AG04450 (cell line): Measurements from ENCODE around the gene OR2AP1. TPM values are rescaled to one million over a fixed set of nuclear protein-coding genes. Genes with fewer than 3 reads are reported as not detected.
"Not testable (repeated sequence)": the region's sequence is repeated elsewhere in the genome, so short reads cannot be mapped to it uniquely, and the experiment has no call there.

ENCODE experiments used
- CTCF ChIA-PET: fragments of 300-600, 350-600 bp; formaldehyde crosslinking; extraction: SDS; loops from one replicate; lab custom pipeline; 2022; ENCODE audit warnings: antibody characterized with exemption, inconsistent platforms; lab: Charles Lee
- POLR2A ChIA-PET: fragments of 350-600 bp; formaldehyde crosslinking; extraction: SDS; loops from one replicate; lab custom pipeline; 2021; ENCODE audit warnings: antibody characterized with exemption, inconsistent platforms; lab: Yijun Ruan, JAX
- DNase-seq: peaks from one replicate; pipeline ENCODE4 v3.0.0-alpha.2; 2011; ENCODE audit warnings: low read depth, low spot score
- H3K27ac ChIP-seq: one replicate; pipeline ENCODE4 v1.5.1; 2012; ENCODE audit warnings: low read depth, low read length, control low read depth
- H3K27me3 ChIP-seq: one replicate; pipeline ENCODE4 v1.6.0; 2012; ENCODE audit warnings: low read length; ENCODE audit not compliant: control insufficient read depth, insufficient read depth
- H3K4me3 ChIP-seq: 2 replicates; pipeline ENCODE4 v1.5.1; 2011; ENCODE audit warnings: mild to moderate bottlenecking, low read depth, low read length, control low read depth
- H3K9me3 ChIP-seq: 2 replicates; pipeline ENCODE4 v1.5.1; 2012; ENCODE audit warnings: low read length; ENCODE audit not compliant: control insufficient read depth, insufficient read depth
- polyA plus RNA-seq: library from polyadenylated mRNA; depleted of rRNA; stranded (reverse); fragments of >200 nt; gene quantifications from 2 replicates; pipeline ENCODE4 v1.2.3, GENCODE V29; 2011
- TF ChIP-seq, protein P1 (sequence below): IDR thresholded peaks from 2 replicates; pipeline ENCODE4 v1.5.1; 2011; ENCODE audit warnings: low read depth, low read length, control low read depth, inconsistent platforms

Gene OR2AP1
- polyA plus RNA-seq, 1 experiment = not detected

DNA sequence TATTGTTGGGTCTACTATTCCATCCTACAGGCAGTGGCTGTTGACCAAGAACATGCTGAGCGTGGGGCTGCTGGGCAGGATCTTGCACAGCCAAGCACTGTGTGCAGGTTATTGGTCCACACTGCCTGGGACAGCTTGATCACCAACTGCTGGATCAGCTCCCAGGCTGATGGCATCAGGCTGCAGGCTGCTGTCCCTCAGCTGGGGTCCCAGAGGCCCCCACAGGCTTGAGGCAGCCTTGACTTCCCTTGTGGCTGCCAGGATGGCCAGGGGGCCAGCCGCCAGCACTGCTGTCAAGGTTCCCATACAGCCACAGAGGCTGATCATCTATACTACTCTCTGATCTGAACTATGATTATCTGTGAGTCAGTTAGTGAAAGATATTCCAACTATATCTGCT is 9.8 kb downstream of the OR2AP1 start:
- TF ChIP-seq, protein P1, sequence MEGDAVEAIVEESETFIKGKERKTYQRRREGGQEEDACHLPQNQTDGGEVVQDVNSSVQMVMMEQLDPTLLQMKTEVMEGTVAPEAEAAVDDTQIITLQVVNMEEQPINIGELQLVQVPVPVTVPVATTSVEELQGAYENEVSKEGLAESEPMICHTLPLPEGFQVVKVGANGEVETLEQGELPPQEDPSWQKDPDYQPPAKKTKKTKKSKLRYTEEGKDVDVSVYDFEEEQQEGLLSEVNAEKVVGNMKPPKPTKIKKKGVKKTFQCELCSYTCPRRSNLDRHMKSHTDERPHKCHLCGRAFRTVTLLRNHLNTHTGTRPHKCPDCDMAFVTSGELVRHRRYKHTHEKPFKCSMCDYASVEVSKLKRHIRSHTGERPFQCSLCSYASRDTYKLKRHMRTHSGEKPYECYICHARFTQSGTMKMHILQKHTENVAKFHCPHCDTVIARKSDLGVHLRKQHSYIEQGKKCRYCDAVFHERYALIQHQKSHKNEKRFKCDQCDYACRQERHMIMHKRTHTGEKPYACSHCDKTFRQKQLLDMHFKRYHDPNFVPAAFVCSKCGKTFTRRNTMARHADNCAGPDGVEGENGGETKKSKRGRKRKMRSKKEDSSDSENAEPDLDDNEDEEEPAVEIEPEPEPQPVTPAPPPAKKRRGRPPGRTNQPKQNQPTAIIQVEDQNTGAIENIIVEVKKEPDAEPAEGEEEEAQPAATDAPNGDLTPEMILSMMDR = no peak
- CTCF ChIA-PET = no interaction called here
- no peak overlapping the region for H3K27ac ChIP-seq

DNA sequence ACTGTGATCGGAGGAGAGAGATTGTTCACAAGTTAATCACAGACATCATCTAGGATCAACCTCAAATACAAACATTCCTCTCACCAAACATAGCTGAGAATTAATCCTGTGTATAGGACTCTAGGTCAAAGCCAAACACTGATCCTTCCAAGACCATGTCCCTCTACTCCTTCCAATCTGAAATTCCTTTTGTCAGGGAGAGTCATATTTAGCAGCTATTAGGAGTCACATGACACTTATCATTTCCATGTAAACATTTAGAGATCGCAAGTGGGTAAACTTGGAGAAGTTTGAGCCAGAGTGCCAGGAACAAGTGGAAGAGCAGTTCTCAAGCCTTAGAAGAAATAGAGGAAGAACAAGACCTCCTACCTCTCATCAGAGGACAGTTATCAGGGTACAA is 13.5 kb downstream of the OR2AP1 start:
- H3K9me3 ChIP-seq = peaks cover 3% of the 10 kb centered on the region; the same call in 1 of the 2 replicates
- ChIA-PET CTCF (no interaction called here), POLR2A (no interaction called here)
- H3K27ac ChIP-seq = no peak overlapping the region
- TF ChIP-seq, protein P1 = no peak
- DNase-seq = no peak
- no peak overlapping the region for H3K4me3 ChIP-seq
- no peaks in the 10 kb centered on the region for H3K27me3 ChIP-seq

More for the DNA sequence above, 9.8 kb downstream of the OR2AP1 start:
- Histone ChIP-seq H3K27me3 (no peaks in the 10 kb centered on the region), H3K9me3 (peaks cover 3% of the 10 kb centered on the region; the same call in 1 of the 2 replicates), H3K4me3 (no peak overlapping the region)
- POLR2A ChIA-PET = no interaction called here
- no peak for DNase-seq

DNA sequence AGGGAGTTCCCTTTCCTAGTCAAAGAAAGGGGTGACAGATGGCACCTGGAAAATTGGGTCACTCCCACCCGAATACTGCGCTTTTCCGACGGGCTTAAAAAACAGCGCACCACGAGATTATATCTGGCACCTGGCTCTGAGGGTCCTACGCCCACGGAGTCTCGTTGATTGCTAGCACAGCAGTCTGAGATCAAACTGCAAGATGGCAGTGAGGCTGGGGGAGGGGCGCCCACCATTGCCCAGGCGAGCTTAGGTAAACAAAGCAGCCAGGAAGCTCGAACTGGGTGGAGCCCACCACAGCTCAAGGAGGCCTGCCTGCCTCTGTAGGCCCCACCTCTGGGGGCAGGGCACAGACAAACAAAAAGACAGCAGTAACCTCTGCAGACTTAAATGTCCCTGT is 17.9 kb downstream of the OR2AP1 start:
- H3K4me3 ChIP-seq, CTCF ChIA-PET, H3K27me3 ChIP-seq, H3K9me3 ChIP-seq, H3K27ac ChIP-seq, POLR2A ChIA-PET, DNase-seq: not testable (repeated sequence)

DNA sequence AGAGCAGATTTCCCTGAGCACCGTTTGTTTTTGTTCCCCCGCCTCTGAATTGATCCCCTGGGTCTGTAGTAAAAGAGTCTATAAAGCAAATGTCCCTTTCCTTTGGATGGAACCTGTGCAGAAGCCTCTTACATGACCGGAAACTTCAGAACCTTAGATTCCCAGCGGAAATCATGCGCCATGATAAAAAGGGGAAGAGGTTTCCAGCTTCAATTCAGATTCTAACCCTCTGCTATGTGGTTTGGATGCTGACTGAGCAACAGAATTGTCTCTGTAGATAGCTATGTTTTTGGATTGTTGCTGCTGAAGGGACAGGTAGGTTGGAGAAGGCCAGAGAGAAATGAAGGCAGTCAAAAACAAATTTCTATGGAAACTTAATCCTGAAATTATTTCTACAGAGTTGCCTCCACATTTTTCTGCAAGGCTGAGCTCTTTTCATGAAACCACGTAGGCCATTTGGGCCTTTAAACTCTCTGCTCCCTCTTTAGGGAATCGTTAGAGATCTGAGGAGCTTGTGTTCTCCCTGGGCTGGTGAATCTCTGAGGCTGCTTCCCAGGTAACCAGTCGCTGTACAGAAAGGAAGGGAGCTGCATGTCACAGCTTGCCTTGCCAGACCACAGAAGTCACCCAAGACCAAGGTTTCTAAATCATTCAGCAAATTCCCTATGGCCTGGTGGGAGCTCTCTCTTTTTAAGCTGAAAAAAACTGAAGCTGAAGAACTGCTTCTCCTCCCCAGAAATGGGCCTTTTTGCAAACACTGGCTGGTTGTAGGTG is 35.7 kb downstream of the OR2AP1 start:
- POLR2A ChIA-PET = no interaction called here

DNA sequence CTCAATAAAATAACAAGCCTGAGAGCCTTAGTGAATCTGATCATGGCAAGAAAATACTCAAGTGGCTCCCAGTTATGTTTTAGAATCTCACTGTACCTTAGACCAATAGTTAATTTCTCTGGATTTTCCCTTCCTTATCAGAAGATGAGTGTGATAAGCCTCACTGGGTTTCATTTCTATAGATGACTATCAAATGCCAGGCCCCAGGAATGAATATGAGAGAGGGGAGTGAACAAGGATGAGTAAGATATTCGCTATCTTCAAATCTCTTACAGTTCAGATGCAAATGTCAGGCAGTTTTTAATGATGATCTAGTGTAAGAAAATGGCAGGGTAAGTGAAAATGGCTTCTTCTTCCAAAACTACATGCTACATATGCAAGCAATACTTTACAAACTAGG is 38.3 kb downstream of the OR2AP1 start:
- TF ChIP-seq, protein P1 = no peak
- DNase-seq = no peak
- ChIA-PET POLR2A (no interaction called here), CTCF (interaction anchor here (1.4 kb wide), 1 partner anchor 9 kb away, joined by 4 read pairs; no protein-coding TSS in a partner anchor)
- Histone ChIP-seq H3K4me3 (no peak overlapping the region), H3K9me3 (no peaks in the 10 kb centered on the region), H3K27ac (no peak overlapping the region), H3K27me3 (peaks cover 6% of the 10 kb centered on the region)

More for the DNA sequence above, 35.7 kb downstream of the OR2AP1 start:
- CTCF ChIA-PET = interaction anchor here (2.8 kb wide), 1 partner anchor 11 kb away, joined by 16 read pairs; no protein-coding TSS in a partner anchor
- H3K27ac ChIP-seq = no peak overlapping the region
- H3K4me3 ChIP-seq = no peak overlapping the region
- H3K27me3 ChIP-seq = peaks cover 6% of the 10 kb centered on the region
- DNase-seq = no peak
- no peaks in the 10 kb centered on the region for H3K9me3 ChIP-seq
- TF ChIP-seq, protein P1 = no peak
